HG03571 (cell line): ENCODE data around the gene GAGE12F.
"Not testable (repeated sequence)": the region's sequence is repeated elsewhere in the genome, so short reads cannot be mapped to it uniquely, and the experiment has no call there.

ENCODE experiments used
- ATAC-seq: cut with Tn5 transposase; IDR thresholded peaks from one replicate; pipeline ENCODE4 v1.9.1; 2021; ENCODE audit not compliant: unreplicated experiment

GAGE12F gene, protein sequence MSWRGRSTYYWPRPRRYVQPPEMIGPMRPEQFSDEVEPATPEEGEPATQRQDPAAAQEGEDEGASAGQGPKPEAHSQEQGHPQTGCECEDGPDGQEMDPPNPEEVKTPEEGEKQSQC

DNA sequence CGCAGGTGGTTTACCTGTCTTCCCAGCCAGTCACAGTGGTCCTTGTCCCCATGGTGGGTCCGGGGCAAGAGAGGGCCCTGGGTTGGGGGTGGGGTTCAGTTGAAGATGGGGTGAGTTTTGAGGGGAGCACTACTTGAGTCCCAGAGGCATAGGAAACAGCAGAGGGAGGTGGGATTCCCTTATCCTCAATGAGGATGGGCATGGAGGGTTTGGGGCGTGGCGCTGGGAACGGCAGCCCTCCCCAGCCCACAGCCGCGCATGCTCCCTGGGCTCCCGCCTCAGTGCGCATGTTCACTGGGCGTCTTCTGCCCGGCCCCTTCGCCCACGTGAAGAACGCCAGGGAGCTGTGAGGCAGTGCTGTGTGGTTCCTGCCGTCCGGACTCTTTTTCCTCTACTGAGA is at the start of gene GAGE12F:
GAGE12F (plus strand) TSS at position 301 of the 400 bp plus-strand sequence. CDS start 1,155 bp downstream, outside the sequence.
- ATAC-seq: not testable (repeated sequence)

DNA sequence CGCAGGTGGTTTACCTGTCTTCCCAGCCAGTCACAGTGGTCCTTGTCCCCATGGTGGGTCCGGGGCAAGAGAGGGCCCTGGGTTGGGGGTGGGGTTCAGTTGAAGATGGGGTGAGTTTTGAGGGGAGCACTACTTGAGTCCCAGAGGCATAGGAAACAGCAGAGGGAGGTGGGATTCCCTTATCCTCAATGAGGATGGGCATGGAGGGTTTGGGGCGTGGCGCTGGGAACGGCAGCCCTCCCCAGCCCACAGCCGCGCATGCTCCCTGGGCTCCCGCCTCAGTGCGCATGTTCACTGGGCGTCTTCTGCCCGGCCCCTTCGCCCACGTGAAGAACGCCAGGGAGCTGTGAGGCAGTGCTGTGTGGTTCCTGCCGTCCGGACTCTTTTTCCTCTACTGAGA is 28.8 kb upstream of the GAGE12F start, which contains the start of gene GAGE12C:
GAGE12C (plus strand) TSS at position 301 of the 400 bp plus-strand sequence. CDS start 1,155 bp downstream, outside the sequence.
- not testable (repeated sequence) for ATAC-seq

DNA sequence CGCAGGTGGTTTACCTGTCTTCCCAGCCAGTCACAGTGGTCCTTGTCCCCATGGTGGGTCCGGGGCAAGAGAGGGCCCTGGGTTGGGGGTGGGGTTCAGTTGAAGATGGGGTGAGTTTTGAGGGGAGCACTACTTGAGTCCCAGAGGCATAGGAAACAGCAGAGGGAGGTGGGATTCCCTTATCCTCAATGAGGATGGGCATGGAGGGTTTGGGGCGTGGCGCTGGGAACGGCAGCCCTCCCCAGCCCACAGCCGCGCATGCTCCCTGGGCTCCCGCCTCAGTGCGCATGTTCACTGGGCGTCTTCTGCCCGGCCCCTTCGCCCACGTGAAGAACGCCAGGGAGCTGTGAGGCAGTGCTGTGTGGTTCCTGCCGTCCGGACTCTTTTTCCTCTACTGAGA is 19.2 kb upstream of the GAGE12F start, which contains the start of gene GAGE12D:
GAGE12D (plus strand) TSS at position 301 of the 400 bp plus-strand sequence. CDS start 1,155 bp downstream, outside the sequence.
- ATAC-seq: not testable (repeated sequence)

DNA sequence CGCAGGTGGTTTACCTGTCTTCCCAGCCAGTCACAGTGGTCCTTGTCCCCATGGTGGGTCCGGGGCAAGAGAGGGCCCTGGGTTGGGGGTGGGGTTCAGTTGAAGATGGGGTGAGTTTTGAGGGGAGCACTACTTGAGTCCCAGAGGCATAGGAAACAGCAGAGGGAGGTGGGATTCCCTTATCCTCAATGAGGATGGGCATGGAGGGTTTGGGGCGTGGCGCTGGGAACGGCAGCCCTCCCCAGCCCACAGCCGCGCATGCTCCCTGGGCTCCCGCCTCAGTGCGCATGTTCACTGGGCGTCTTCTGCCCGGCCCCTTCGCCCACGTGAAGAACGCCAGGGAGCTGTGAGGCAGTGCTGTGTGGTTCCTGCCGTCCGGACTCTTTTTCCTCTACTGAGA is 9.7 kb upstream of the GAGE12F start, which contains the start of gene GAGE12E:
GAGE12E (plus strand) TSS at position 301 of the 400 bp plus-strand sequence. CDS start 1,155 bp downstream, outside the sequence.
- ATAC-seq: not testable (repeated sequence)

DNA sequence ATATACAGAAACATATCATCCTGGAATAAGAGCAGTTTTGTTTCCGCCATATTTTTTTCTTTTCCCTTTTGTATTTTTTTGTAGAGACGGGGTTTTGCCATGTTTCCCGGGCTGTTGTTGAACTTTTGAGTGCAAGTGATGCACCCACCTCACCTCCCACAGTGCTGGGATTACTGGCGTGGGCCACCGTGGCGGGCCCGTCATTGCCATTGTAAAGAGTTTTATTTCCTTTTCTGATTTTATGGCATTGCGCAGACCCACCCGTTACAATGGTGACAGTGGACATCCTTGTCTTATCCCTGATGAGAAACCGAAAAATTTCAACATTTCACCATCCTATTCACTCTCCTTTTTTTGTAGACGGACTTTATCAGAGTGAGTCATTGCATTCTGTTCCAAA is 8.1 kb downstream of the GAGE12F start:
- ATAC-seq: not testable (repeated sequence)

DNA sequence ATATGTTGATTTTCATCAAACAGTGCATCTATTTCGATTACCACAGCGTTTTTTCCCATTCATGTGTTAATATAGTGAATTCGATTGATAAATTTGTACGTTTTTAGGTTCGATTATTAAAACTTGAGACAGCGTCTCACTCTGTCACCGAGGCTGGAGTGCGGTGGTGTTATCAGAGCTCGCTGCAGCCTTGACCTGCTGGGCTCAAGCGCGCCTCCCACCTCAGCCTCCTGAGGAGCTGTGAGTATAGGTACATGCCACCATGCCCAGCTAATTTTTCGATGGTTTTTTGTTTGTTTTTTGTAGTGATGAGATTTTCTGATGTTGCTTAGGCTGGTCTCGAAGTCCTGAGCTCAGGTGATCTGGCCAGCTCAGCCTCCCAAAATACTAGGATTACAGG is 8.5 kb downstream of the GAGE12F start:
- ATAC-seq: not testable (repeated sequence)

DNA sequence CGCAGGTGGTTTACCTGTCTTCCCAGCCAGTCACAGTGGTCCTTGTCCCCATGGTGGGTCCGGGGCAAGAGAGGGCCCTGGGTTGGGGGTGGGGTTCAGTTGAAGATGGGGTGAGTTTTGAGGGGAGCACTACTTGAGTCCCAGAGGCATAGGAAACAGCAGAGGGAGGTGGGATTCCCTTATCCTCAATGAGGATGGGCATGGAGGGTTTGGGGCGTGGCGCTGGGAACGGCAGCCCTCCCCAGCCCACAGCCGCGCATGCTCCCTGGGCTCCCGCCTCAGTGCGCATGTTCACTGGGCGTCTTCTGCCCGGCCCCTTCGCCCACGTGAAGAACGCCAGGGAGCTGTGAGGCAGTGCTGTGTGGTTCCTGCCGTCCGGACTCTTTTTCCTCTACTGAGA is 9.5 kb downstream of the GAGE12F start, which contains the start of gene GAGE12G:
GAGE12G (plus strand) TSS at position 301 of the 400 bp plus-strand sequence. CDS start 1,155 bp downstream, outside the sequence.
- ATAC-seq: not testable (repeated sequence)

DNA sequence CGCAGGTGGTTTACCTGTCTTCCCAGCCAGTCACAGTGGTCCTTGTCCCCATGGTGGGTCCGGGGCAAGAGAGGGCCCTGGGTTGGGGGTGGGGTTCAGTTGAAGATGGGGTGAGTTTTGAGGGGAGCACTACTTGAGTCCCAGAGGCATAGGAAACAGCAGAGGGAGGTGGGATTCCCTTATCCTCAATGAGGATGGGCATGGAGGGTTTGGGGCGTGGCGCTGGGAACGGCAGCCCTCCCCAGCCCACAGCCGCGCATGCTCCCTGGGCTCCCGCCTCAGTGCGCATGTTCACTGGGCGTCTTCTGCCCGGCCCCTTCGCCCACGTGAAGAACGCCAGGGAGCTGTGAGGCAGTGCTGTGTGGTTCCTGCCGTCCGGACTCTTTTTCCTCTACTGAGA is 19.0 kb downstream of the GAGE12F start, which contains the start of gene GAGE12H:
GAGE12H (plus strand) TSS at position 301 of the 400 bp plus-strand sequence. CDS start 1,155 bp downstream, outside the sequence.
- ATAC-seq: not testable (repeated sequence)

DNA sequence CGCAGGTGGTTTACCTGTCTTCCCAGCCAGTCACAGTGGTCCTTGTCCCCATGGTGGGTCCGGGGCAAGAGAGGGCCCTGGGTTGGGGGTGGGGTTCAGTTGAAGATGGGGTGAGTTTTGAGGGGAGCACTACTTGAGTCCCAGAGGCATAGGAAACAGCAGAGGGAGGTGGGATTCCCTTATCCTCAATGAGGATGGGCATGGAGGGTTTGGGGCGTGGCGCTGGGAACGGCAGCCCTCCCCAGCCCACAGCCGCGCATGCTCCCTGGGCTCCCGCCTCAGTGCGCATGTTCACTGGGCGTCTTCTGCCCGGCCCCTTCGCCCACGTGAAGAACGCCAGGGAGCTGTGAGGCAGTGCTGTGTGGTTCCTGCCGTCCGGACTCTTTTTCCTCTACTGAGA is 28.6 kb downstream of the GAGE12F start, which contains the start of gene GAGE2A:
GAGE2A (plus strand) TSS at position 301 of the 400 bp plus-strand sequence. CDS start 1,155 bp downstream, outside the sequence.
- not testable (repeated sequence) for ATAC-seq

DNA sequence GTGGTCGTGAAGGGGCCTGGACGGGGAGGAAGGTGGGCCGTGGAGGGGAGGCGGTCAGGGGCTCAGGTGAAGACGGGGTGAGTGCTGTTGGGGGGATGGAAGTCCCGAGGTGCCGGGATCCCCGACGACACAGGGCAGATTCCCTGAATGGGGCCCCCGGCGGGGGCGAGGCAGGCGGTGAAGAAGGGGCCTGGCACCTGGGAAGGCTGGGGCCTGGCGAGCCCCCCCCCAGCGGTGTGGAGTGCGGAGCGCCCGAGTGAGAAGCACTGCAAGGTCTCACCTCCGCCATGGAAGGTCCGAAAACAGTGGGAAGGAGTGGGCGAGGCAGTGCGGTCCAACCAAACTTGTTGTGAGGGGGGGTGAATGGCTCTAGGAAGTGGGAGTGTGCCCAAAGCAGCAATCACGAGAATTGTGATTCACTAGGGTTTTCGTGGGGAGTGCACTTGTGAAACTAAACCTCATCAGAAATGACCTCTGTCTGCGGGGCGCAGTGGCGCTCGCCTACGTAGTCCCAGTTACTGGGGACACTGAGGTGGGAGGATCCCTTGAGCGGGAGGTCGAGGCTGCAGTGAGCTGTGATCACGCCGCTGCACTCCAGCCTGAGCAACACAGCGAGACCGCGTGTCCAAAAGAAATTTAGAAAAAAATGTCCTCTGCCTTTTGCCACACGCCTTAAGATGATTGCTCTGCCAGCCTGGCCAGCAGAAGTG is 29.3 kb downstream of the GAGE12F start:
- ATAC-seq: not testable (repeated sequence)

DNA sequence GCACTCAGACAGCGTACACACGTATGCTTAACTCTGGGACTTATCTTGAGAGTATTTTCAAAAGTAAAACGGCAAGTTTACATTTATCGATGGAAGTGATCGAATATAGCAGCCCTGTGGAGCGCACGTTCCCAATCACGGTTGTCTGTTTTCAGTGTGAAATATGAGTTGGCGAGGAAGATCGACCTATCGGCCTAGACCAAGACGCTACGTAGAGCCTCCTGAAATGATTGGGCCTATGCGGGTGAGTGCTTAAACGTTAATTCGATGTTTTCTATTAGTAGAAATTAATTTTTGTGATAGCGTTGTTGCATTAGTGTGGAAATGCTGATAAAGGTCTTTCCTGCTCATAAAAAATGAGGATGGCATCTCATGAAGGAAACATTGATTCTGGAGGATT is 29.8 kb downstream of the GAGE12F start:
- ATAC-seq: not testable (repeated sequence)

DNA sequence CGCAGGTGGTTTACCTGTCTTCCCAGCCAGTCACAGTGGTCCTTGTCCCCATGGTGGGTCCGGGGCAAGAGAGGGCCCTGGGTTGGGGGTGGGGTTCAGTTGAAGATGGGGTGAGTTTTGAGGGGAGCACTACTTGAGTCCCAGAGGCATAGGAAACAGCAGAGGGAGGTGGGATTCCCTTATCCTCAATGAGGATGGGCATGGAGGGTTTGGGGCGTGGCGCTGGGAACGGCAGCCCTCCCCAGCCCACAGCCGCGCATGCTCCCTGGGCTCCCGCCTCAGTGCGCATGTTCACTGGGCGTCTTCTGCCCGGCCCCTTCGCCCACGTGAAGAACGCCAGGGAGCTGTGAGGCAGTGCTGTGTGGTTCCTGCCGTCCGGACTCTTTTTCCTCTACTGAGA is 38.1 kb downstream of the GAGE12F start, which contains the start of gene GAGE1:
GAGE1 (plus strand) TSS at position 301 of the 400 bp plus-strand sequence. CDS start 1,155 bp downstream, outside the sequence.
- ATAC-seq: not testable (repeated sequence)

DNA sequence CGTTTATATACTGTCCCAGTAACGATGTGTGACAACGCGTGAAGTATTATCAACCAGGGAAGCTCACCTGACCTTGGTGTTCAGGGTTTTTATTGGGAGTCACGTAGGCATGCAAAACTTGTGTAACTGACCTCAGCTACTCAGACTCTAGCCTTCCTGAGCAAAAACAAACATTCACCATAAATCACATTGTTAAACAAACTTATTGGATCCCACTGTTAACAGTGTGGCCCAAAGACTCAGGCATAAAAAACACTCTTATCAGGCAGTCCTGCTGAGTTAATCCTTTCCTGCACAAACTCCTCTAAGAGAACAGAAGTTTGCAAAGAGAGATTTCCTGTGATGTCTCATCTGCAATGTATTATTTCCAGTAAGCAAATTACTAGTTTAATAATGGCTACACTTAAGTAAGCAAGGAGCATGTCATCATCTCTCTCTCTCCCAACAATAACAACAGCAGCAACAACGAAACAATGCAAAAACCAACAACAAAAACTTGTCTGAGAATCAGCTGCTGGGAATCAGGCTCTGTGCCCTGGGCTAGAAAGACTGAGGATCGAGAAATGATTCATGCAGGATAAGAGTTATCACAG is 50.2 kb downstream of the GAGE12F start:
- ATAC-seq: no peak
